ENCODE data around the gene RBMS3. TPM values are rescaled to one million over a fixed set of nuclear protein-coding genes. Genes with fewer than 3 reads are reported as not detected.

RBMS3 gene
- total RNA-seq, 1 experiment from 2014 or later = 7.4 TPM

DNA sequence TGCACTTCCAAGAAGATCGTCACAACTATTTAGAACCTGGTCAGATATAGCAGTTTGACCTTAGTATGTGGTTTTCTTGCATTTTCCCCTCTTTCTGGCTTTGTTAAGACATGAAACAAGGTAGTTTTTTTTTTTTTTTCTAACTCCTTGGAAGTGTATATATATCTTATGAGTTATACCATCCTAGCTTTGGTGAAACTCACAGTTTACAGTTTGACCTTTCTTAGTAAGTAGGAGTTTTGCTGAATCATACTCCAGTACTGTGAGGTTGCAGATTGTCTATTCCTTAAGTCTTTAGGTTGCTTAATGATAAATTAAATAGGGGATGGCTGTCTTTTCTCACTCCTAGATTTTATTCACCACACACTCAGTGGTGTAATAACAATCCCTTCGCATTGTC, 325.0 kb downstream of the RBMS3 start:
- no peaks in the 10 kb centered on the region for H3K36me3 Mint-ChIP-seq (ENCODE audit: insufficient read depth, unreplicated experiment)
- no peak overlapping the region for H3K27ac Mint-ChIP-seq (ENCODE audit: unreplicated experiment)
- no peaks in the 10 kb centered on the region for H3K9me3 Mint-ChIP-seq (ENCODE audit: unreplicated experiment)
- H3K4me3 Mint-ChIP-seq (ENCODE audit: unreplicated experiment) = no peak overlapping the region
- H3K4me1 Mint-ChIP-seq (ENCODE audit: low read depth, unreplicated experiment) = no peaks in the 10 kb centered on the region
- ChIA-PET CTCF (no interaction called here), POLR2A (no interaction called here)
- BruUV-seq (replicated peaks) = no TSS peak
- DNase-seq = no peak
- H3K36me3 ChIP-seq (ENCODE audit: control insufficient read depth, insufficient read depth, low read length) = no peaks in the 10 kb centered on the region
- H3K9me3 ChIP-seq = no peaks in the 10 kb centered on the region
- no peaks in the 10 kb centered on the region; the same call in 1 of the 2 replicates for H3K27me3 ChIP-seq (replicated peaks; ENCODE audit: control insufficient read depth, insufficient read depth, low read length)
- H3K4me3 ChIP-seq (ENCODE audit: low read depth, low read length) = no peak overlapping the region
- intact Hi-C loops (cut with micrococcal nuclease; ENCODE audit: unreplicated experiment) = no loop called here
- H3K4me1 ChIP-seq = no peaks in the 10 kb centered on the region
- TF ChIP-seq, protein P1, sequence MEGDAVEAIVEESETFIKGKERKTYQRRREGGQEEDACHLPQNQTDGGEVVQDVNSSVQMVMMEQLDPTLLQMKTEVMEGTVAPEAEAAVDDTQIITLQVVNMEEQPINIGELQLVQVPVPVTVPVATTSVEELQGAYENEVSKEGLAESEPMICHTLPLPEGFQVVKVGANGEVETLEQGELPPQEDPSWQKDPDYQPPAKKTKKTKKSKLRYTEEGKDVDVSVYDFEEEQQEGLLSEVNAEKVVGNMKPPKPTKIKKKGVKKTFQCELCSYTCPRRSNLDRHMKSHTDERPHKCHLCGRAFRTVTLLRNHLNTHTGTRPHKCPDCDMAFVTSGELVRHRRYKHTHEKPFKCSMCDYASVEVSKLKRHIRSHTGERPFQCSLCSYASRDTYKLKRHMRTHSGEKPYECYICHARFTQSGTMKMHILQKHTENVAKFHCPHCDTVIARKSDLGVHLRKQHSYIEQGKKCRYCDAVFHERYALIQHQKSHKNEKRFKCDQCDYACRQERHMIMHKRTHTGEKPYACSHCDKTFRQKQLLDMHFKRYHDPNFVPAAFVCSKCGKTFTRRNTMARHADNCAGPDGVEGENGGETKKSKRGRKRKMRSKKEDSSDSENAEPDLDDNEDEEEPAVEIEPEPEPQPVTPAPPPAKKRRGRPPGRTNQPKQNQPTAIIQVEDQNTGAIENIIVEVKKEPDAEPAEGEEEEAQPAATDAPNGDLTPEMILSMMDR (IDR thresholded peaks at IDR 0.05; ENCODE audit: insufficient read depth in 1 of 2, low read depth in 1 of 2, low read length in 1 of 2, severe bottlenecking in 1 of 2, unreplicated experiment in 1 of 2) = no peak
- no peaks in the 10 kb centered on the region for H3K27me3 Mint-ChIP-seq (ENCODE audit: insufficient read depth, unreplicated experiment)

- Mint-ChIP-seq H3K27ac (ENCODE audit: unreplicated experiment) (no peak overlapping the region), H3K4me3 (ENCODE audit: unreplicated experiment) (no peak overlapping the region), H3K27me3 (ENCODE audit: insufficient read depth, unreplicated experiment) (no peaks in the 10 kb centered on the region), H3K4me1 (ENCODE audit: low read depth, unreplicated experiment) (no peaks in the 10 kb centered on the region), H3K9me3 (ENCODE audit: unreplicated experiment) (no peaks in the 10 kb centered on the region), H3K36me3 (ENCODE audit: insufficient read depth, unreplicated experiment) (no peaks in the 10 kb centered on the region)
- ChIA-PET POLR2A (no interaction called here), CTCF (no interaction called here)
- no peak for DNase-seq
- no TSS peak for BruUV-seq (replicated peaks)
- no peaks in the 10 kb centered on the region for H3K9me3 ChIP-seq
- no peak overlapping the region for H3K4me3 ChIP-seq (ENCODE audit: low read depth, low read length)
- H3K36me3 ChIP-seq (ENCODE audit: control insufficient read depth, insufficient read depth, low read length) = no peaks in the 10 kb centered on the region
- intact Hi-C loops (cut with micrococcal nuclease; ENCODE audit: unreplicated experiment) = no loop called here
- no peaks in the 10 kb centered on the region for H3K4me1 ChIP-seq
- no peaks in the 10 kb centered on the region; the same call in 1 of the 2 replicates for H3K27me3 ChIP-seq (replicated peaks; ENCODE audit: control insufficient read depth, insufficient read depth, low read length)
- TF ChIP-seq, protein P1 (IDR thresholded peaks at IDR 0.05; ENCODE audit: insufficient read depth in 1 of 2, low read depth in 1 of 2, low read length in 1 of 2, severe bottlenecking in 1 of 2, unreplicated experiment in 1 of 2) = no peak
Observed at GRCh38 chr3:29606416-29606815, 325.5 kb downstream of the RBMS3 start.

- Mint-ChIP-seq H3K27me3 (ENCODE audit: insufficient read depth, unreplicated experiment) (no peaks in the 10 kb centered on the region), H3K36me3 (ENCODE audit: insufficient read depth, unreplicated experiment) (no peaks in the 10 kb centered on the region), H3K4me3 (ENCODE audit: unreplicated experiment) (no peak overlapping the region), H3K4me1 (ENCODE audit: low read depth, unreplicated experiment) (no peaks in the 10 kb centered on the region), H3K27ac (ENCODE audit: unreplicated experiment) (no peak overlapping the region), H3K9me3 (ENCODE audit: unreplicated experiment) (no peaks in the 10 kb centered on the region)
- Histone ChIP-seq H3K27me3 (replicated peaks; ENCODE audit: control insufficient read depth, insufficient read depth, low read length) (no peaks in the 10 kb centered on the region; the same call in 1 of the 2 replicates), H3K4me3 (ENCODE audit: low read depth, low read length) (no peak overlapping the region), H3K4me1 (no peaks in the 10 kb centered on the region), H3K36me3 (ENCODE audit: control insufficient read depth, insufficient read depth, low read length) (no peaks in the 10 kb centered on the region), H3K9me3 (no peaks in the 10 kb centered on the region)
- intact Hi-C loops (cut with micrococcal nuclease; ENCODE audit: unreplicated experiment) = no loop called here
- TF ChIP-seq, protein P1 (IDR thresholded peaks at IDR 0.05; ENCODE audit: insufficient read depth in 1 of 2, low read depth in 1 of 2, low read length in 1 of 2, severe bottlenecking in 1 of 2, unreplicated experiment in 1 of 2) = no peak
- POLR2A ChIA-PET = no interaction called here
- CTCF ChIA-PET = no interaction called here
- DNase-seq = no peak
- BruUV-seq (replicated peaks) = no TSS peak
Observed at GRCh38 chr3:29608414-29609327, 327.8 kb downstream of the RBMS3 start.

Measured in Caco-2 (cell line).